ACHN (cell line): Measurements from ENCODE around the gene SLC8B1.
A peak's percentile ranks its signal among the peaks of the same experiment; 100 is the strongest.

Experiments used
- DNase-seq: peaks from one replicate; pipeline ENCODE4 v3.0.0-alpha.2; 2015
- in situ Hi-C: cut with HindIII; loops from 2 replicates; pipeline ENCODE4 v1.10.0; 2017; ENCODE audit warnings: low sequenced_read_pairs, low pct_ligation_motif_present, low pct_unique_long_range_greater_than_20kb

Gene SLC8B1

DNA sequence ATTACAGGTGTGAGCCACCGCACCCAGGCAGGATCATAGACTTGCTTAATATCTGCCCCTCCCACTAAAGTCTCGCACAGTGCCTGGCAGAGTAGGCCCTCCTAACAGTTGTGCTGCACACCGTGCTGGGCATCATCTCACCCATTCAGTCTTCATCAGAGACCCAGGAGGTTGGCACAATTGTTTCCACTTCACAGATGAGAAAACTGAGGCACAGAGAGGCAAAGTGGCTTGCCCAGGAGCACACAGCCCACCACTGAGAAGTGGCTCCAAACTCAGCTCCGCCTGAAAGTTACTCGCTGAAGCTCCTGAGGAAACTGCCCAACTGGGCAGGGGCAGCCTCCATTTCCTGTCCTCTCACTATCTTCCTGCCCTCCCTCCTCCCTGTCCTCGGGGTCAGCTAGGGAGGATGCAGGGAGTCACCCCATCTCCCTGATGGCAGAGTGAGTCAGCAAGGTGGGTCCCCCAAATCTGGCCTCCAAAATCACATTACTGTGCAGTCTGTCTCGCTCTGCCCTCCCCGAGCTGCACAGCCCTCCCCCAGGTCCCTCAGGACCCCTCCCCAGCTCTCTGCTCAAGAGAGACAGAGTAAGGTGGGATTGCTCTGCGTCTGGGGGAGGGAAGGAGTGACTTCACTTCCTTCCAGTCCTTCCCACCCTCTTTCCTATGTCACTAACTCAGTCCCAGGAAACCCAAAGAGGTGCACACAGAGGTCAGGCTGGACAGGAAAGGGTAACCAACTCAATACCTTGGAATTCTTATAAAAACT is 5.7 kb downstream of the SLC8B1 start:
- in situ Hi-C loops = no loop called here
- DNase-seq = peak; percentile 35

- DNase-seq = no peak
- in situ Hi-C loops = no loop called here
Measured at GRCh38 chr12:113328368-113328889, 6.5 kb downstream of the SLC8B1 start.

DNA sequence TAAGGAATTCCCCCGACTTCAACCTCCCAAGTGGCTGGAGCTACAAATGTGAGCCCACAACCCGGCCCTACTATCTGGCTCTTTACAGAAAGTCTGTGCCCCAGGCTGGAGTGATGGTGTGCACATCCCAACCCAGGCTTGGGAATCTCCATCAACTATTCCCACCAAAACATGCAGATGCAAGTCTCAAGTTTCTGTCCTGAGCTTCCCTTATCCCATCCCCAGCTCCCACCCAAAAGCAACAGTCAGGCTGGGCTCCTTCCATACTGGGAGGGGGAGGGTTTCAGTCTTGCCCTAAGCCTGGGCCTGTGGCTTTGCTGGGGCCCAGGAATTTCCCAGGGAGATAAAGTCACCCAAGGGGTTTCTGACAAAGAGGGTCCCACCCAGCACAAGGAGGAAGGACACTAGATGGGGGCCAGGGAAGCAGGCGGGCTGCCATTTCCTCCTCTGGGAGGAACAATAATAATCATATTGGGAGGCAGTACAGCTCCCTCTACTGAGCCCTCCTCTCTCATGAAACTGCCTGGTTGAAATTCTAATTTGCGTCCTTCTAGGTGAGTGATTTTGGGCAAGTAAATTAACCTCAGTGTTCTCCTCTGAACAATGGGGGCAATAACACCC is 8.0 kb downstream of the SLC8B1 start:
- DNase-seq = no peak
- in situ Hi-C loops = no loop called here

DNA sequence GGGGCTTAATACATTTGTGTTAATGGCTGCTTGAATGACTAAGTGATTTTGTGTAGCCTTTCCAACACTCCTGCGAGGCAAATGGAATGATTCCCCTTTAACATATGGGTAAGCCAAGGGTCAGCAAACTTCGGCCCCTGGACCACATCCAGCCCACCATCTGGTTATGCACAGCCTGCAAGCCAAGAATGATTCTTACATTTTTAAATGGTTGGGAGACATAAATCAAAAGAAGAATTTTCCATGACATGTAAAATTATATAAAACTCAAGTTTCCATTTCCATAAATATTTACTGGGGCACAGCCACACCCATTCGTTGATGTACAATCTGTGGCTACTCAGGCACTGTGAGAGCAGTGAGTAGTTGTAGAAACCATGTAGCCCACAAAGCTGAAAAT is 9.0 kb downstream of the SLC8B1 start:
- DNase-seq = no peak
- in situ Hi-C loops = no loop called here

DNA sequence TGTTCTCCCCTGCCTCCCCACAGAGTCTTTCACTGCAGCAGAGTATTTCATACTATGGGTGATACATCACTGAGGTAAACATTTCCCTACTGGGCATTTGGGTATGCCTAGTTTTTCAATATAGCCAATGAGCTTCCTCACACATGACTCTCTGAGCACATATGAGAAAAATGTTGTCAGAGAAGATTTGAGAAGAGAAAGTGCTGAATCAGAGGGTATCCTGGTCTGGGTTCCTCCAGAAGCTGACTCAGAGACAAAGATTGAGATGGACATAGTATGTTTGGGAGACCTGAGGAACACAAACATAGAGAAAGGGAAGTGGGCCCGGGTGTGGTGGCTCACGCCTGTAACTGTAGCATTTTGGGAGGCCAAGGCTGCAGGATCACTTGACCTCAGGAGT is 12.6 kb downstream of the SLC8B1 start:
- DNase-seq = no peak
- in situ Hi-C loops = no loop called here

- in situ Hi-C loops = no loop called here
- no peak for DNase-seq
Measured at GRCh38 chr12:113320401-113320800, 14.5 kb downstream of the SLC8B1 start.

GRCh38 chr12:113318900-113319628 is 15.8 kb downstream of the SLC8B1 start:
- in situ Hi-C loops = no loop called here
- DNase-seq = no peak

- no peak for DNase-seq
- in situ Hi-C loops = no loop called here
Measured at GRCh38 chr12:113318046-113318656, 16.8 kb downstream of the SLC8B1 start.

- in situ Hi-C loops = no loop called here
Measured at GRCh38 chr12:113317122-113317521, 17.8 kb downstream of the SLC8B1 start.

GRCh38 chr12:113316155-113316554 is 18.8 kb downstream of the SLC8B1 start:
- DNase-seq = no peak
- in situ Hi-C loops = no loop called here

More at GRCh38 chr12:113317122-113317521, 17.8 kb downstream of the SLC8B1 start:
- no peak for DNase-seq

GRCh38 chr12:113315358-113315757 is 19.6 kb downstream of the SLC8B1 start:
- in situ Hi-C loops = no loop called here
- no peak for DNase-seq

GRCh38 chr12:113314121-113314529 is 20.8 kb downstream of the SLC8B1 start:
- in situ Hi-C loops = no loop called here
- no peak for DNase-seq

DNA sequence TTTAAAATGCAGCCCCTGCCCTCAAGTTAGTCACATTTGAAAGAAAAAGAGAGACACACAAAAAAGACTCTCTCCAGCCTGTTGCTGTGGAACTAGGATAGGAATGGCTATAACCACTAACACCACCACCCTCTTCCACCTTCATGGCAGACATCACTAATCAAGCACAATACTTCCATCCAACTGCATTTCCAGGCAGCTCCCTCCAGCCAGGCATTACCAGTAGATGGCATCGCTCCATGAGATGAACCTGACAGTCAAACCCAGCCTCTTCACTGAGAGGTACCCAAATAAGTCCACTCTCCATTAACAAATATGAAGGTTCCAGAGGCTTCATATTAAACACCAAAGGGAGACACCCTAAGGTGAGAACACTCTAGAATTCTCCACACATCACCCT is 24.4 kb downstream of the SLC8B1 start:
- peak; percentile 33 for DNase-seq
- in situ Hi-C loops = no loop called here

- DNase-seq = no peak
- in situ Hi-C loops = no loop called here
Measured at GRCh38 chr12:113306382-113306781, 28.5 kb downstream of the SLC8B1 start.

DNA sequence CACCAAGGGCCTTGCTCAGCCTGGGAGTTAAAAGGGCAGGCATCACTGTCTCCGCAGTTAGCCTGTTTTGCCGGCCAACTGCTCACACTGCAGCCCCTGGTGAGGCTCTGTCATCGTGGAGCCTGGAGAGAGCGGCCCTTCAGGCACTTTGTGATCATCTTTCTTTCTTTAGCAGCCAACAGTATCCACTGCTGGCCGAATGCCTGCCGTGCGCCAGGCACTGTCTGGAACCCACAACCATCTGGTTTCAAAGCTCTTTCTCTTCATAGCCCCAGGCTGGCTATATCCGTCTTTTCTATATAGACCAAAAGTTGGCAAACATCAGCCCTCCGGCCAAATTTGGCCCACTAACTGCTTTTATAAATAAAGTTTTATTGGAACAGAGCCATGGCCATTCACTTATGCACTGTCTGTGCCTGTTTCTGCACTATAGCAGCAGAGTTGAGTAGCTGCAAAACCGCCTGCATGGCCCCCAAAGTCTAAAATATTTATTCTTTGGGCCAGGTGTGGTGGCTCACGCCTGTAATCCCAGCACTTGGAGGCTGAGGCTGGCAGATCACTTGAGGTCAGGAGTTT is 29.5 kb downstream of the SLC8B1 start:
- in situ Hi-C loops = no loop called here
- DNase-seq = no peak

GRCh38 chr12:113302886-113303640 is 31.8 kb downstream of the SLC8B1 start:
- DNase-seq = no peak

GRCh38 chr12:113302466-113302865 is 32.4 kb downstream of the SLC8B1 start:
- in situ Hi-C loops = no loop called here

More at GRCh38 chr12:113302886-113303640, 31.8 kb downstream of the SLC8B1 start:
- in situ Hi-C loops = no loop called here

GRCh38 chr12:113301811-113302210 is 33.1 kb downstream of the SLC8B1 start:
- no peak for DNase-seq
- in situ Hi-C loops = no loop called here

More at GRCh38 chr12:113302466-113302865, 32.4 kb downstream of the SLC8B1 start:
- DNase-seq = no peak
